IMR-90 (cell line): ENCODE data around the gene TAAR1. TPM values are rescaled to one million over a fixed set of nuclear protein-coding genes. Genes with fewer than 3 reads are reported as not detected.

Source experiments
- ATAC-seq: fragments of 200-7000 bp; cut with Tn5 transposase; 2 replicates; pipeline ENCODE4 v1.9.1; 2020; ENCODE audit warnings: low read depth, mild to moderate bottlenecking, moderate library complexity
- BruUV-seq: library from RNA; stranded (reverse); fragments of 400-500 nt; replicated peaks from 2 replicates; lab custom pipeline; 2021; lab: Mats Ljungman, UMichigan
- CTCF ChIA-PET: fragments of 300-600 bp; formaldehyde crosslinking; extraction: SDS; loops from one replicate; lab custom pipeline; 2021; ENCODE audit warnings: antibody characterized with exemption; lab: Yijun Ruan, JAX
- POLR2A ChIA-PET: fragments of 300-600 bp; sonication (Branson Sonifier 250); formaldehyde crosslinking; loops from one replicate; lab custom pipeline; 2022; ENCODE audit warnings: antibody characterized with exemption; ENCODE audit not compliant: unreplicated experiment; lab: Charles Lee
- DNase-seq: peaks from one replicate; pipeline ENCODE4 v3.0.0; 2013
- H2AFZ ChIP-seq: replicated peaks from 2 replicates; pipeline ENCODE3; 2013; ENCODE audit warnings: low read length, mild to moderate bottlenecking; ENCODE audit not compliant: poor library complexity
- H2AK5ac ChIP-seq: 2 replicates; pipeline ENCODE4 v1.6.1; 2013; ENCODE audit warnings: low read depth, low read length, inconsistent platforms
- H2AK9ac ChIP-seq: replicated peaks from 2 replicates; pipeline ENCODE3; 2013; ENCODE audit warnings: mild to moderate bottlenecking, low read depth, low read length, moderate library complexity; ENCODE audit not compliant: poor library complexity
- H2BK120ac ChIP-seq: 2 replicates; pipeline ENCODE4 v1.6.1; 2013; ENCODE audit warnings: low read depth, low read length, inconsistent platforms
- H2BK15ac ChIP-seq: 3 replicates; pipeline ENCODE4 v1.6.1; 2013; ENCODE audit warnings: low read depth, low read length, inconsistent platforms
- H2BK20ac ChIP-seq: 2 replicates; pipeline ENCODE4 v1.6.1; 2013; ENCODE audit warnings: low read depth, mild to moderate bottlenecking, inconsistent platforms, low read length, moderate library complexity
- H2BK5ac ChIP-seq: 2 replicates; pipeline ENCODE4 v1.6.1; 2013; ENCODE audit warnings: mild to moderate bottlenecking, low read depth, low read length, inconsistent platforms; ENCODE audit not compliant: poor library complexity, severe bottlenecking
- H3K14ac ChIP-seq: replicated peaks from 2 replicates; pipeline ENCODE4 v1.6.1; 2013; ENCODE audit warnings: low read depth, low read length, inconsistent platforms
- H3K18ac ChIP-seq: 2 replicates; pipeline ENCODE4 v1.6.1; 2013; ENCODE audit warnings: low read depth, low read length, control low read depth
- H3K23ac ChIP-seq: 2 replicates; pipeline ENCODE4 v1.6.1; 2013; ENCODE audit warnings: low read depth, low read length, inconsistent platforms
- H3K27ac ChIP-seq: 2 replicates; pipeline ENCODE4 v1.5.1; 2013; ENCODE audit warnings: mild to moderate bottlenecking, control low read depth, low read length; ENCODE audit not compliant: insufficient read depth
- H3K27me3 ChIP-seq: 2 replicates; pipeline ENCODE4 v1.6.1; 2013; ENCODE audit warnings: low read length; ENCODE audit not compliant: control insufficient read depth, insufficient read depth
- H3K36me3 ChIP-seq: 2 replicates; pipeline ENCODE4 v1.6.1; 2013; ENCODE audit warnings: low read length, mixed read lengths; ENCODE audit not compliant: control insufficient read depth, insufficient read depth
- H3K4ac ChIP-seq: 2 replicates; pipeline ENCODE4 v1.6.1; 2013; ENCODE audit warnings: low read depth, low read length, inconsistent platforms
- H3K4me1 ChIP-seq: 2 replicates; pipeline ENCODE4 v1.6.1; 2013; ENCODE audit warnings: low read length, mixed read lengths; ENCODE audit not compliant: control insufficient read depth, insufficient read depth
- H3K4me2 ChIP-seq: 2 replicates; pipeline ENCODE4 v1.6.1; 2013; ENCODE audit warnings: low read depth, mild to moderate bottlenecking, control low read depth, low read length, moderate library complexity
- H3K4me3 ChIP-seq: 2 replicates; pipeline ENCODE4 v1.5.1; 2013; ENCODE audit warnings: low read depth, mild to moderate bottlenecking, control low read depth, low read length, moderate library complexity; ENCODE audit not compliant: insufficient read depth
- H3K56ac ChIP-seq: 2 replicates; pipeline ENCODE4 v1.6.1; 2013; ENCODE audit warnings: low read length, inconsistent platforms; ENCODE audit not compliant: insufficient read depth; ENCODE audit errors: extremely low read depth
- H3K79me1 ChIP-seq, 2 experiments: 2 replicates each; pipeline ENCODE4 v1.6.1; 2013; ENCODE audit warnings: low read length in 2 of 2, inconsistent platforms in 1 of 2, low read depth in 1 of 2
- H3K9ac ChIP-seq: 2 replicates; pipeline ENCODE4 v1.6.1; 2013; ENCODE audit warnings: low read depth, low read length, control low read depth
- H3K9me1 ChIP-seq: 2 replicates; pipeline ENCODE4 v1.6.1; 2013; ENCODE audit warnings: low read length, inconsistent platforms; ENCODE audit not compliant: insufficient read depth
- H3K9me3 ChIP-seq: 2 replicates; pipeline ENCODE4 v1.6.1; 2013; ENCODE audit warnings: low read length; ENCODE audit not compliant: control insufficient read depth, insufficient read depth
- H4K20me1 ChIP-seq: 2 replicates; pipeline ENCODE4 v1.6.1; 2013; ENCODE audit warnings: low read length, inconsistent platforms; ENCODE audit not compliant: insufficient read depth
- H4K5ac ChIP-seq: 2 replicates; pipeline ENCODE4 v1.6.1; 2013; ENCODE audit warnings: mild to moderate bottlenecking, low read depth, low read length, control low read depth
- H4K8ac ChIP-seq, 2 experiments: 2 replicates each; pipeline ENCODE4 v1.6.1; 2013; ENCODE audit warnings: low read depth in 2 of 2, low read length in 2 of 2, control low read depth in 1 of 2, inconsistent platforms in 1 of 2
- H4K91ac ChIP-seq: 2 replicates; pipeline ENCODE4 v1.6.1; 2013; ENCODE audit warnings: low read depth, low read length, inconsistent platforms; ENCODE audit not compliant: insufficient read depth
- CHD1 ChIP-seq: IDR thresholded peaks from 2 replicates; pipeline ENCODE4 v1.6.1; 2012; ENCODE audit warnings: low read depth, low read length, improper control_type of control experiment
- FOS ChIP-seq: fragments of 150-350 bp; IDR thresholded peaks from 2 replicates; pipeline ENCODE4 v1.6.1; 2016; ENCODE audit warnings: low read depth, low read length
- WGBS, 2 experiments: methylation state at CpG; one replicate each; pipeline versions ENCODE4 v1.1.5 to v1.1.7; 2013; ENCODE audit warnings: missing lambda C conversion rate in 2 of 2; ENCODE audit not compliant: insufficient read length in 1 of 2; ENCODE audit errors: extremely low coverage in 2 of 2; 5-methylcytosine and 5-hydroxymethylcytosine counted together
- dilution Hi-C: fragments of 300-500 bp; cut with HindIII; formaldehyde crosslinking; loops from one replicate; pipeline ENCODE4 v1.14.3; 2018; ENCODE audit warnings: low sequenced_read_pairs; ENCODE audit not compliant: unreplicated experiment
- in situ Hi-C: fragments of 300-500 bp; cut with MboI; formaldehyde crosslinking; loops from 3 replicates; pipeline ENCODE4 v1.14.3; 2019; ENCODE audit warnings: low sequenced_read_pairs, inconsistent platforms, mixed read lengths
- intact Hi-C: fragments of 100-400 bp; cut with micrococcal nuclease; formaldehyde crosslinking; loops from 2 replicates; pipeline ENCODE4 v1.10.0; 2022
- polyA plus RNA-seq, 3 experiments: library from polyadenylated mRNA; depleted of rRNA; stranded (reverse); fragments of >200 nt; gene quantifications; 2 replicates each; pipeline ENCODE4 v1.2.3, GENCODE V29; 2012; ENCODE audit warnings: low replicate concordance in 1 of 3
- total RNA-seq: library from RNA; depleted of rRNA; stranded (reverse); fragments of >200 nt; gene quantifications from 2 replicates; pipeline ENCODE4 v1.2.3, GENCODE V29; 2012

Gene TAAR1
- total and polyA plus RNA-seq, 2 of the 4 experiments (the other 2 are of a cell fraction): not detected

GRCh38 chr6:132687306-132687705 is 28.3 kb upstream of the TAAR1 start:
- no peak overlapping the region for H4K91ac ChIP-seq
- H3K27ac ChIP-seq: no peak overlapping the region
- H2AK9ac ChIP-seq: no peak overlapping the region
- H3K9me1 ChIP-seq: no peaks in the 10 kb centered on the region
- H4K5ac ChIP-seq: peak overlapping the region; percentile 96; the same call in 1 of the 2 replicates
- H3K9ac ChIP-seq: no peak overlapping the region
- peak overlapping the region; percentile 80; the same call in 1 of the 2 replicates for H3K4me2 ChIP-seq
- peak overlapping the region; percentile 54 for H2BK5ac ChIP-seq
- WGBS, 2 experiments: 30% methylated on average over 2 of the region's 5 CpGs; no CpG with 5 or more reads in 1 of the 2 experiments
- peak overlapping the region; percentile 59; the same call in 1 of the 2 replicates for H2BK120ac ChIP-seq
- H3K56ac ChIP-seq: no peak overlapping the region
- DNase-seq: peak; percentile 87
- peak overlapping the region; percentile 13; the same call in 1 of the 2 replicates for H2BK20ac ChIP-seq
- no peak overlapping the region for H2AFZ ChIP-seq
- TF ChIP-seq CHD1: no peak
- peak; percentile 34; the same call in 1 of the 2 replicates for TF ChIP-seq FOS
- ATAC-seq: peak; percentile 35; the same call in 1 of the 2 replicates
- peaks cover 2% of the 10 kb centered on the region; the same call in 1 of the 2 replicates for H3K27me3 ChIP-seq
- H3K79me1 ChIP-seq: no peaks in the 10 kb centered on the region
- no peak overlapping the region for H3K4me3 ChIP-seq
- dilution Hi-C loops (no loop called here), in situ Hi-C loops (no loop called here), intact Hi-C loops (no loop called here)
- H3K14ac ChIP-seq: no peak overlapping the region
- H3K36me3 ChIP-seq: no peaks in the 10 kb centered on the region
- H3K4me1 ChIP-seq: peaks cover 2% of the 10 kb centered on the region
- ChIA-PET CTCF (interaction anchor here (0.7 to 0.9 kb wide), 2 partner anchors 14 to 28 kb away, joined by 3 read pairs; no protein-coding TSS in a partner anchor), POLR2A (no interaction called here)
- no TSS peak for BruUV-seq
- H3K9me3 ChIP-seq: peaks cover under 1% of the 10 kb centered on the region; the same call in 1 of the 2 replicates
- H3K4ac ChIP-seq: no peak overlapping the region; the same call in 1 of the 2 replicates
- no peaks in the 10 kb centered on the region for H4K20me1 ChIP-seq
- H2BK15ac ChIP-seq: peak overlapping the region; percentile 61; the same call in 1 of the 3 replicates
- no peak overlapping the region for H3K23ac ChIP-seq
- no peak overlapping the region for H2AK5ac ChIP-seq
- peak overlapping the region; percentile 93; the same call in 1 of the 2 replicates for H3K18ac ChIP-seq
- peak overlapping the region in 1 of 2 experiments; percentile 64; a peak in 2 of 4 replicates for H4K8ac ChIP-seq
